ENCODE measurements around the gene FGGY.
"Not testable (repeated sequence)": the region's sequence is repeated elsewhere in the genome, so short reads cannot be mapped to it uniquely, and the experiment has no call there.

The FGGY gene

DNA sequence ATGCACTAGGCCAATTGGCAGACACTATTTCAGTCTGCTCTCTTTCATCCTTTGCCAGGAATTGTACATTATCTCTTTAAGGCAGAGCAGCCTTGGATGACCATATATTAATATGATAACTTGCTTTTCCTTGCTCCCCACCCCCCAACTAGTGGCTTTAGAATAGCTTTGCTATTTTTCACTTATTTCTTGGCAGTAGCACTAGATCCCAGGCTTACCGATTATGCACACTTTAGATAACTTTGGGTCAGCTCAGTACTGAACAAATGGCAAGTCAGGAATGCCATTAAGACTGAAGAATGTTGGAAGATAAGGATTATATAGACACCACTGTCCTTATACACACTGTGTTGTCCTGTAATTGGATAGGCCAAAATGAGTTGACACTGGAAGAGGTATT, 146.4 kb downstream of the FGGY start:
- no peak for DNase-seq (ENCODE audit: low spot score)

DNA sequence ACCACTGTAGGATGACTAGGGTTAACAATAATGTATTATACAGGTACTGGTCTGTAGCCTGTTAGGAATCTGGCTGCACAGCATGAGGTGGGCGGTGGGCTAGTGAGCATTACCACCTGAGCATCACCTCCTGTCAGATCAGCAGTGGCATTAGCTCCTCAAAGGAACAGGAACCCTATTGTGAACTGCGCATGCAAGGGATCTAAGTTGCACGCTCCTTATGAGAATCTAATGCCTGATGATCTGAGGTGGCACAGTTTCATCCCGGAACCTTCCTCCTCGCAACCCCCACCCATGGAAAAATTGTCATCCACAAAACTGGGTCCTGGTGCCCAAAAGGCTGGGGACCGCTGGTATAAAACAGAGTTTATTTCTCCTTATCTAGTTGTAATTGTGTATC, 147.6 kb downstream of the FGGY start:
- no peak for DNase-seq (ENCODE audit: low spot score)

DNA sequence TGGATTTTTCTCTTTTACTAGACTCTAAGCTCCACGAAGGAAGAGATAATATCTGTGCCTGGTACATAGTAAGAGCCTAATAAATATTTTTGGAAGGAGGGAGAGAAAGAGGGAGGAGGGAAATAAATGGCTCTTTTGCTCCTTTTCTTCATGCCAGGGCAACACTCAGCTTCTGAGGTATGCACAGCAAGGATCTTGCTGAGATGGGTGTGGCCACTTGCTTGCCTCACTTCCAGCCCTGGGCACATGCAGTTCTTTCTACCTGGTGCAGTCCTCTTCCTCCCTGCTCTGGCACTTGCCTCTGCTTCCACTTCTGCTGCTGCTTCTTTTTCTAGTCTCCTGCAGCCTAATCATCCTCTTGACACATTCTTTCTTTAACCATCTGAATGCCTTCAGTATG, 148.1 kb downstream of the FGGY start:
- no peak for DNase-seq (ENCODE audit: low spot score)

DNA sequence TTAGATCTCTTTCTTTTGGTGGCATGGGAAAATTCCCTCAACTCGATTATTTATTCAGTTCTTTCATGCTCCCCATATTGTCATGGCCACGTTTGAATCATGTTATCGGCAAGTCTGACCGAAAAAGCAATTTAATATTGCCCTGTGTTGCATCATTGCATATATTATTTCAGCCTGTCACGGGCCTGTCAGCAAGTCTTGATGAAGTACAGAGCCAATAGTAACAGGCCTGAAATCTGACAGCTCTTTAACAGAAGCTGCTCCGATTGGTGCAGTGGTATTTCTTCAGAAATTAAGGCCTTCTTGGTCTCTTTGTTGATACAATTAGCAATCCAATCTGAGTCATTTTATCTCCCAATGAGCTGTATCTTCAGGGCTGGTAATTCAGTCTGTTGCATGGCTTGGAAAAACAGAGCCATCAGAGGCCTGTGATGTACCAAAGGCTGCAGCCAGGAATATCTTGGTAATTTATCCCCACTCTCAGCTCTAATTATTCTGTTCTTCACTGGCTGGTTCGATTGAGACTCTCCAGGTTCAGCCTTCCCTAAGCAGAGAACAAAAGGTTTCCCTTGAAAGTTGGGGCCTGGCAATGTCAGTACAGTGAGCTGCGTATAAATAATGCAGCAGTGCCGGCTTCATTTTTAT, 149.5 kb downstream of the FGGY start:
- DNase-seq (ENCODE audit: low spot score) = no peak

DNA sequence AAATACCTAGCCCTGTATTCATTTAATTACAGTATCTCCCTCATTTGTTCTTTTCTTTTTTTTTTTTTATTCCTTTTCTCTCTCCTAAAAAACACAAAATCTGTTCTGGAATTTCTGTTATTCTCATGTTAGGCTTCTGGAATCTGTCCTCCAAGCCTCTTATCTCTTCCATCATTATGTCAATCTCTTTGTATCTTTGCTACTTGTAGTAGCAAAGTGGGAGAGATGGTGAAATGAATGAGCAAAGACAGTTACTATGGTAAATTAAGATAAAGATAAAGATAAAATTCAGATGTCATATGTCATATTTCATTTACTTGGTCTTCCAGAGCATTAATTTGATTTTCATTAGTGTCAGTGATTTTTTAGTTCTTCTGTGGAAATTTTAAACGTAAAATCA, 155.1 kb downstream of the FGGY start:
- no peak for DNase-seq (ENCODE audit: low spot score)

DNA sequence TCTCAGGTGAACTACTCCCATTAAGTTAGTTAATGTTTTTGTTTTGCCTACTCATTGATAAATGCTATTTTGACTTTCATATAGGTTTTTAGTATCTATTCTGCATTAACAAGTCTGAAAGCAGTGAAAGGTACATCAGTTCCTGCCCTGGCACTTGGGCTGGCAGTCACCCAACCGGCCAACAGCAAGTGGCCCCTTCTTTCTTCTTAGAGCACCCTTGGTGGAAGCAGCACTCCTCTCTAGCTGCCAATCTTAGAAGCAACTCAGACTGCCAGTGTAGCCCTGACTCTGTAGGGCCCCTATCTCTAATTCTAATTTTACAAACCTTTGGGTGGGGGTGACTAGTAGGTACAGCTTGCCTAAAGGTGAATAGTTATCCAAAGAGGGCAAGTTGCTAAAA, 155.7 kb downstream of the FGGY start:
- no peak for DNase-seq (ENCODE audit: low spot score)

DNA sequence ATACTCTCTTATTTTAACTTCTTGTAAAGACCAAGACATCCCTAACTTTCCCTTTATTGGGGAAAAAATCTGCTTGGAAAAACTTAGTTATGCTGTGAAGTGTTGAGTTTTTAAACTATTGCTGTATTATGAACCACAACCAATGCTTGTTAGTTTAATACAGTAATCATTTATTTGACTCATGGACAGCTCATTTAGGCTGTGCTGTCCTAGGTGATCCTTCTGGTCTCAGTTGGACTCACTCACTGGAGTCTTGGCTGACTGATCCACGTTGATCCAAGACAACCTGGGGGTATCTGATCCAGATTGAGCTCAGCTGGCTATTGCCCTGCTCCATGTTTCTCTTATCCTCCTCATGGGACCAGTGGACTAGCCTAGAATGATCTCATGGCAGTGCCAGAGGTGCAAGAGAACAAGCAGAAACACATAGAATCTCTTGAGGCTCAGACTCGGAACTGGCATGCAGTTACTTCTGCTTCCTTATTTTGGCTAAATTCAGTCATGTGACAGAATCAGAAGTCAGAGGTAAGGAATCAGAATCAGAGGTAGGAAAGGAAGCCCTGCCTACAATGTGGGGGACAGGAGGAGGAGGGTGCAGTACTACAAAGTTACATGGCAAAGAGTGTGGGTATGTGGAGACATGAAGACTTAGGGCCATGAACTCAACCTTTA, 156.5 kb downstream of the FGGY start:
- DNase-seq (ENCODE audit: low spot score) = no peak

DNA sequence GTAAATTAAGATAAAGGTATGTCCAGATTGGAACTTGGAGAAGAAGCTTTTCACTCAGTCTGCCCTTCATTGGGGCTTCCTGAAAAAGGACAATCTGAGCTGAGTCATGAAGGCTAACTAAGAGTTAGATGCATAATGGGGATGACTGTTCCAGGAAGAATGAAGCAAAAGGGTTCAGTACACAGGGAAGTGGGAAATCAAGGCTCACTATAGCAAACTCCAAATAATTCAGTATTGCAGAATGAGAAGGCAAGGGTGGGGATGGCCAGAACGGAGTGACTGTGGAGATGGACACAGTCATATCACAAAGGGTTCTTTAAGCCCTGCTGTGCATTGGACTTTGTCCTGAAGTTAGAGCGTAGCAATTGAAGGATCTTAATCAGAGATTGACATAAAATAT, 158.3 kb downstream of the FGGY start:
- no peak for DNase-seq (ENCODE audit: low spot score)

DNA sequence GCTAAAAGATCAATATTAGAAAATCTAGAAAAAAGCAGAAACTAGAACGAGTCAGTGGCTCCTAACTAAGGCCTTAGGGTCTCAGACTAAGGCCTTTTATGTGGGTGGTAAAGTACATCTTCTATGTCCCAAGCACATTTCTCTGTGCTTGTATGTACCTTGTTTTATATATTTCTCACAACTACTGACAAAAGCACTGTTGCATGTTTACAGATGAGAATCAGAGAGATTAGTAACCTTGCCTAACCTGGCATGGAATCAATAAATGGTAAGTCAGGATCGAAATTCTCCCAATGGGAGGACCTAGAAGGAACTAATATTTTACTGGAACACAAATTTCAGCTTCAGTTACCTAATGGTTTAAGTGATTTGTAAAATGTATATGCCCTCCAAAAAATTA, 160.9 kb downstream of the FGGY start:
- no peak for DNase-seq (ENCODE audit: low spot score)

DNA sequence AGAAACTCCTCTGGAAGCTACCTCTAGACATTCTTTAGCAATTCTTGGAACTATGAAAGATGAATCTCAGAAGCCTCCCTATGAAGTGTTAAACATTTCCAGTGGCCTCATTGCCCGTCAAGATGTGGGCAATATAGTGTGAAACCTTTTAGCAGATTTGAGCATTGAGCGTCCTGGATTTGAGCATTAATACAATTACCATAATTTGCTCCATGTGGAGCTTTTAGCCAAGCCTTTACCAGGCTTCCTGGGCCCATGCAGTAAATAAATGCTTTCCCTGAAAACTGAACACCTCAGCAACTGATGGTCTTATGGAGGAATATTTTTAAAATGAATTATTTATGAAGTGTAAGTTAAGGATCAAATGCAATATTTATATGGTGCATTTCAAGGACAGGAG, 162.0 kb downstream of the FGGY start:
- no peak for DNase-seq (ENCODE audit: low spot score)

DNA sequence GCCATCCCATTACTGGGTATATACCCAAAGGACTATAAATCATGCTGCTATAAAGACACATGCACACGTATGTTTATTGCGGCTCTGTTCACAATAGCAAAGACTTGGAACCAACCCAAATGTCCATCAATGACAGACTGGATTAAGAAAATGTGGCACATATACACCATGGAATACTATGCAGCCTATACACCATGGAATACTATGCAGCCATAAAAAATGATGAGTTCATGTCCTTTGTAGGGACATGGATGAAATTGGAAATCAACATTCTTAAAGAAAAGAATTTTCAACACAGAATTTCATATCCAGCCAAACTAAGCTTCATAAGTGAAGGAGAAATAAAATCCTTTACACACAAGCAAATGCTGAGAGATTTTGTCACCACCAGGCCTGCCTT, 166.0 kb downstream of the FGGY start:
- DNase-seq (ENCODE audit: low spot score) = not testable (repeated sequence)

DNA sequence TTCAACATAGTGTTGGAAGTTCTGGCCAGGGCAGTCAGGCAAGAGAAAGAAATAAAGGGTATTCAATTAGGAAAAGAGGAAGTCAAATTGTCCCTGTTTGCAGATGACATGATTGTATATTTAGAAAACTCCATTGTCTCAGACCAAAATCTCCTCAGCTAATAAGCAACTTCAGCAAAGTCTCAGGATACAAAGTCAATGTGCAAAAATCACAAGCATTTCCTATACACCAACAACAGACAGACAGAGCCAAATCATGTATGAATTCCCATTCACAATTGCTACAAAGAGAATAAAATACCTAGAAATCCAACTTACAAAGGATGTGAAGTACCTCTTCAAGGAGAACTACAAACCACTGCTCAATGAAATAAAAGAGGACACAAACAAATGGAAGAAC, 168.6 kb downstream of the FGGY start:
- not testable (repeated sequence) for DNase-seq (ENCODE audit: low spot score)

DNA sequence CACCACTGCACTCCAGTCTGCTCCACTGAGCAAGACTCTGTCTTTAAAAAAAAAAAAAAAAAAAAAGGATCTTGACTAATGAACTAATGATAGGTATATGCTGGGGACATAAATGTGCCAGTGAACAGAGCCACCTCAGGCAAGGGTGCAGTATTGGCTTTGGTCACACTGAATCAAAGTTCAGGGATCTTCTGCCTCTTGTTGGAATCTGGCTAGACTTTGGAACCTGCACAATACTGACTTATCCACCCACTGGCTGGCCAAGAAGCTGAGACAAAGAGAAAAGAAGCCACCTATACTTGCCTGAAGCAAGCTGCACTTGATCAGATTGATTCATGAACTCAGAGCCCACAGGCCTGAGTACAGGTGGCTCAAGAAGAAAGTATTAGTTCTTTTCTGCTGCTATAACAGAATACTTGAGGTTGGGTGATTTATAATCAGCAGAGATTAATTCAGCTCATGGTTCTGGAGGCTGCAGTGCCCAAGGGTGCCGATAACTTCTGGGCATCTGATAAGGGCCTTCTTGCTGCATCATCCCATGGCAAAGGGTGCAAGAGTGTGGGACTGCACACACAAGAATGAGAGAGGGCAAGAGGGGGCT, 172.0 kb downstream of the FGGY start:
- DNase-seq (ENCODE audit: low spot score) = no peak

DNA sequence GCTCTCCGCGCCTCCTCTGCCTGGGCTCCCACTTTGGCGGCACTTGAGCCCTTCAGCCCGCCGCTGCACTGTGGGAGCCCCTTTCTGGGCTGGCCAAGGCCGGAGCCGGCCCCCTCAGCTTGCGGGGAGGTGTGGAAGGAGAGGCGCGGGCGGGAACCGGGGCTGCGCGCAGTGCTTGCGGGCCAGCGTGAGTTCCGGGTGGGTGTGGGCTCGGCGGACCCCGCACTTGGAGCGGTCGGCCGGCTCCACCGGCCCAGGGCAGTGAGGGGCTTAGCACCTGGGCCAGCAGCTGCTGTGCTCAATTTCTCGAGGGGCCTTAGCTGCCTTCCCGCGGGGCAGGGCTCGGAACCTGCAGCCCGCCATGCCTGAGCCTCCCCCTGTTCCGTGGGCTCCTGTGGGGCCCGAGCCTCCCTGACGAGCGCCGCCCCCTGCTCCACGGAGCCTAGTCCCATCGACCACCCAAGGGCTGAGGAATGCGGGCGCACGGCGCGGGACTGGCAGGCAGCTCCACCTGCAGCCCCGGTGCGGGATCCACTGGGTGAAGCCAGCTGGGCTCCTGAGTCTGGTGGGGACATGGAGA, 175.2 kb downstream of the FGGY start:
- DNase-seq (ENCODE audit: low spot score) = not testable (repeated sequence)

DNA sequence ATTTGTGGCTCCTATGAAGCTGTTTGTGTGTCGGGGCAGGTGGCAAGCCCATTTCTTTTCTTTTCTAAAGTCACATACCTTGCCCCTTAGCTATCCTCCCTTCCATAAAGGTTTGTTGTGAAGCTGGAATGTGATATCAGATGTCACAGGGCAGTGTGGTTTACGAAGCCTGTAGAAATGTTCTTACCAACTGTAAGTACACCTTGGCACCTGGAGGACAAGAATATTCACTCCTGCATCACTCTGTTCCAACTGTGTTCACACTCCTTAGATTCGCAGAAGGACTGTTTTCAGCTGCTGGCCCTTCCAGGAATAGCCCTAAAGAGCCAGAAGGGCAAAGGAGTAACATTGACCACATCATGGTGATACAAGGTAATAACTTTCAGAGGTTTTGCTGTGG, 176.9 kb downstream of the FGGY start:
- no peak for DNase-seq (ENCODE audit: low spot score)

DNA sequence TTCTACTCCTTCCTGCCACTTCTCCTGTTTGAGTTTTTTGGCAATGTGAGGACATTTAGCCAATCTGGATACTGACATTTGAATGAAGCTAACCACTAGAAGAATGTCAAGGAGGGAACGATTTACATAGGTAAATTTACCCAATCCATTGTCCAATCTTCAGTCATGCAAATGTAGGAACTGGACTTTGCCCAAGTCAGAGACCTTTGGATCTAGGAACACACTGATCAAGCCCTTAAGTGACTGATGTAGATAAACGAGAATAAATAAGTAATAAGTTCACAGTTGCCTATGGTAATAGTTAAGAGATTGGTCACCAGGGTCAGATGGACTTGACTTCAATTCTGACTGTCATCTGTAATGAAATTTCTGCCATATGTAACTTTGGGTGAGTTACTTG, 177.6 kb downstream of the FGGY start:
- DNase-seq (ENCODE audit: low spot score) = no peak

DNA sequence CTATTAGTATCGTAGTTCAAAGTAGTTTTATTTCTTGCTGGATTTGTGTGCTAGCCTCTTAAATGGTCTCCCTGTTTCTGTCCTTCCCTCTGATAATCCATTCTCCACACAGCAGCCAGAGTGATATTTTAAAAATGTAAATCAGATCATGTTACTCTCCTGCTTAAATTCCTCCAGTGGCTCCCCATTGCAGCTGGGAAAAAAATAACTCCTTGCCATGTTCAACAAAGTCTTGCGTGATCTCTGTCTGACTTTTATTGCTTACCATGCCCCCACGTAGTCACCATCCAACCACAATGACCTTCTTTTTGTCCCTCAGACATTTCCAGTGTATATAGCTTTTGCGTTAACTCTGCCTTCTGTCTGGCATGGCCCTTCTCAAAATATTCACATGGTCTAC, 178.8 kb downstream of the FGGY start:
- DNase-seq (ENCODE audit: low spot score) = no peak

DNA sequence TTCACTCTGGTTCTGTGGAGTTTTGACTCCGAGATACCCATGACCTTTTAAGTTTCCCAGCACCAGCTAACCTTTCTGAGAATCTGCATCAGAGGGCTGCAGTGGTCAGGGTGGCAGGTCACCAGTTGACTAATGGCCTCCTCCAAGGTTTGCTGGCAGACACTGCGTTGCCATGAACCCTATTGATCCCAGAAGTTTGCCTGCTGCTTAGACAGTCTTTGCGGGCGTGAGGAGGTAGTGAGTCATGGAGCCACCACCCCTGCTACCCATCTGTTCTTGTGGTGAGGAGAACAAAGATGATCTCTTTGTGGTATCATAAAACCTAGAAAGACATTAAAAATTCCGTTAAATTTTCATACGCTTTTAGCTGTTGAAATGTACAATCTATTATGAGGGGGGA, 180.4 kb downstream of the FGGY start:
- DNase-seq (ENCODE audit: low spot score) = peak; percentile 64

DNA sequence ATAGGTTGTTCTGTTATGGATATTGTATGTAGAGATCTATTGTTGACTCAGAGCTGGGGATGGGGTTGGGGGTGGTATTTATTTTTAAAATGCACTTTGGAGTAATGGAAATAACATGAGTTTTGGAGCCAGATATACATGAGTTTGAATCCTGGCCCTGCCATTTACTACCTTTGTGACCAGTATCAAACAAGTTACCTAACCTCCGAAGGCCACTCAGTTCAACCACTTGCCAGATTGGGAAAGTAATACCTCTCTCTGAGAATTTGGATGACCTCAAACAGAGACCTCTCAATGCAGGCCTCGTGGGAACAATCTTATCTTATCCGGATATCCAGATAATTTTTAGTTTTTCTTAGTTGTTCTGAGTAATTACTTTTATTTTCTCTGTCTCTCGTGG, 181.0 kb downstream of the FGGY start:
- no peak for DNase-seq (ENCODE audit: low spot score)

DNA sequence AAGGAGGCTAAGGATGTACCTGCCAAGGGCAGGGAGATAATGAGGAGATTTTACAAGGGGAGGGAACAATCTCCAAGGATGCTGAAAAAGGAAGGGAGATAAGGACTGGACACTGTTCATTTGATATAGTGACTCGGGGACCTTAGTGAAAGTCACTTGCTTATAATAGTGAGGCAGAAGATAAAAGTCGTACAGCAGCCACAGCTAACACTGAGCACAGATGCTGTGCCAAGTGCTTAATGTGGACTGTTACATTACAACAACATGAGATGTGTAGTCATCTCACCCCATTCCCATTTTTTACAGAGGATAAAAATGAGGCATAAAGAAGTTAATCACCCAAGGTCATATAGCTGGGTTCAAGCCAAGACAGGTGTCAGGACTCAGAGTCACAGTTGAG, 181.9 kb downstream of the FGGY start:
- no peak for DNase-seq (ENCODE audit: low spot score)

DNA sequence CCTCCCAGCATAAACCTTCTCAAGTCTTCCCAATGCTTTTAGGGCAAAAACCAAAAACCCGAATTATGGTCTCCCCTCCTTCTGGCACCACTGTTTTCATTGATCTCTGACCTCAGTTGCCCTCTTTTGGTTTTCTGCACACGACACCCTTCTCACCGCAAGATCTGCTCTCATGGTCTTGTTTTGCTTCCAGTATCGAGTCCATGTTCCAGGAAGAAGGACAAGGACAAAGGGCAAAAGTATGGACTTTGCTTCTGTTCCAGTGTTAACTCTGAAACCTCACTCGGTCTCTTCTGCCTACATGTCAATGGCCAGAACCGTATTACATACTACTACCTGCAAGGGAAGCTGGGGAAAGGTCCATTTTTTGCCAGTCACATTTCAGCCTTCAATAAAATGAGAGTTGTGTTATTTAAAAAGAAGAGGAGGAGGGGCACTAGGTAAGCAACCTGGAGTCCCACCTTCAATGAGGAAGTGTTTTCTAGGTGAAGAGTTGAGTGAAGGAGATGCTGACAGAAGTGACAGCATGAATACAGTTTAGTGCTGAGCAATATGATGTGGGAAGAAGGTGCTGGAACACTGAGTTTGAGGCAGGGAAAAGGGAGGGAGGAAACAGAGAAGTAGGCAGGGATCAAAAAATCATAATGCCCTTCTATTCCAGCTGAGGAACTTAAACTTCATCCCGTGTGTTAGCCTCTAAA, 183.4 kb downstream of the FGGY start:
- no peak for DNase-seq (ENCODE audit: low spot score)

DNA sequence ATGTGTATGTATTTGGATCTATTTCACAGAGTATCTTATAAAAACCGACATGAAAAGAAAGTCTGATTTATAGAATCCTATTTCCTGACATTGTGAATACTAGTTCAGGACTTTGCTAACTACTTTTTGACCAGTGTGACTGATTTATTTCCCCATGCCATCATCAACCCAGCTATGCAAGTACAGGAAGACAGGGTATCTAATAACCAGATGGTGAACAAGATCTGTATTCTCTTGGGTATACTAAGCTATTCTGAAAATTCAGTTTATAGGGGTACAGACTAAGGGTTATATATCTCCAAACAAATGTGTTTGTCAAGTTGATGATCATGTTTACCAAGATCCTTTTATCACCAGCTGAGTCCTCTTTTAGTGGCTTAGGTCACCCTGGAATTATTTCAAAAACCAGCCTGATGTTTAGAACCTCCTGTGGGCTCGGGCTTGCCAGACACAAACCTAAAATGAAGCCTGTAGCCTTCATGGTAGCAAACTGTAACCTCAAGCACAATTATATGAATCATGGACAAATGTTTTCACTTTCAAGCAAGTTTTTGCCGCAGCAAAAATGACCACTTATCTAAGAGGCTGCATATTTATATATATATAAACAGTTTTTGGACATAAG, 185.1 kb downstream of the FGGY start:
- no peak for DNase-seq (ENCODE audit: low spot score)

Data from activated CD4-positive, alpha-beta T cell treated with anti-CD3 and anti-CD28 coated beads, Interleukin-2, Interleukin-4, amounts not matched to agents 100 ng/mL and 50 ng/mL, durations not matched to agents 16 hours and 8 hours (primary cell).